ENCODE measurements around the gene BIN1. TPM values are rescaled to one million over a fixed set of nuclear protein-coding genes. Genes with fewer than 3 reads are reported as not detected.

The BIN1 gene
- total RNA-seq, 1 experiment from 2014 or later = 42.5 TPM

GRCh38 chr2:127074936-127075335, 32.0 kb downstream of the BIN1 start (continued):
- TF ChIP-seq ZNF317 (CRISPR knock-in tag; IDR thresholded peaks at IDR 0.05; ENCODE audit: borderline replicate concordance, low read depth) = no peak
- TF ChIP-seq FOXJ3 (CRISPR knock-in tag; IDR thresholded peaks at IDR 0.05; ENCODE audit: borderline replicate concordance) = no peak
- no peak for TF ChIP-seq ETV6 (CRISPR knock-in tag; IDR thresholded peaks at IDR 0.05)
- no peak for TF ChIP-seq NFE2L1 (CRISPR knock-in tag; IDR thresholded peaks at IDR 0.05)
- no peak for TF ChIP-seq SP1 (CRISPR knock-in tag; conservative IDR thresholded peaks at IDR 0.05)
- no peak for TF ChIP-seq EMX1 (CRISPR knock-in tag; IDR thresholded peaks at IDR 0.05)

GRCh38 chr2:127074358-127074757, 32.6 kb downstream of the BIN1 start:
- DNase-seq (ENCODE audit: low spot score) = no peak
- ATAC-seq = no peak
- Mint-ChIP-seq H3K27ac (no peak overlapping the region), H3K4me3 (no peak overlapping the region), H3K4me1 (peaks cover 14% of the 10 kb centered on the region; the same call in 1 of the 2 replicates), H3K9me3 (no peaks in the 10 kb centered on the region), H3K36me3 (no peaks in the 10 kb centered on the region), H3K27me3 (ENCODE audit: low read depth) (no peaks in the 10 kb centered on the region)
- TF ChIP-seq ZNF532 (CRISPR knock-in tag; IDR thresholded peaks at IDR 0.05; ENCODE audit: borderline replicate concordance) = no peak
- TF ChIP-seq ATF3 (CRISPR knock-in tag; conservative IDR thresholded peaks at IDR 0.05) = no peak
- TF ChIP-seq ZNF219 (CRISPR knock-in tag; IDR thresholded peaks at IDR 0.05; ENCODE audit: borderline replicate concordance) = no peak
- TF ChIP-seq FOXP1 (CRISPR knock-in tag; IDR thresholded peaks at IDR 0.05; ENCODE audit: borderline replicate concordance) = no peak
- TF ChIP-seq NR3C1 (CRISPR knock-in tag; conservative IDR thresholded peaks at IDR 0.05; ENCODE audit: low read depth) = no peak
- no peak for TF ChIP-seq ZNF416 (CRISPR knock-in tag; IDR thresholded peaks at IDR 0.05)
- ChIA-PET POLR2A (no interaction called here), CTCF (interaction anchor here (0.9 to 1.4 kb wide), 3 partner anchors 33 to 123 kb away, joined by 3 to 4 read pairs (median 3); partner anchors contain the start of gene BIN1)

- H3K4me3 Mint-ChIP-seq = no peak overlapping the region
- ChIA-PET POLR2A (interaction anchor here (1.0 kb wide), 1 partner anchor 93 kb away, joined by 3 read pairs; no protein-coding TSS in a partner anchor), CTCF (interaction anchor here (0.8 kb wide), 1 partner anchor 124 kb away, joined by 3 read pairs; no protein-coding TSS in a partner anchor)
- no peak for TF ChIP-seq NFYB (CRISPR knock-in tag; conservative IDR thresholded peaks at IDR 0.05; ENCODE audit: low read depth)
- TF ChIP-seq ZNF532 (CRISPR knock-in tag; IDR thresholded peaks at IDR 0.05; ENCODE audit: borderline replicate concordance) = no peak
- no peak for TF ChIP-seq RELA (CRISPR knock-in tag; IDR thresholded peaks at IDR 0.05; ENCODE audit: borderline replicate concordance)
- no peak for TF ChIP-seq ZBTB21 (CRISPR knock-in tag; IDR thresholded peaks at IDR 0.05; ENCODE audit: borderline replicate concordance)
- 0 out of 2 replicates have a peak, but pooled peaks cover under 1% of the 10 kb centered on the region for H3K36me3 Mint-ChIP-seq
- no peak overlapping the region for H3K27ac Mint-ChIP-seq
- no peaks in the 10 kb centered on the region for H3K9me3 Mint-ChIP-seq
- DNase-seq (ENCODE audit: low spot score) = no peak
- no peaks in the 10 kb centered on the region for H3K27me3 Mint-ChIP-seq (ENCODE audit: low read depth)
- ATAC-seq = no peak
- H3K4me1 Mint-ChIP-seq = 0 out of 2 replicates have a peak, but pooled peaks cover 7% of the 10 kb centered on the region
Observed at GRCh38 chr2:127072970-127073369, 34.0 kb downstream of the BIN1 start.
